Gastrocnemius medialis (tissue), 4 donors: ENCODE measurements around the gene CA12. TPM values are rescaled to one million over a fixed set of nuclear protein-coding genes. Genes with fewer than 3 reads are reported as not detected.

Experiments used
- ATAC-seq, 2 donors: fragments of 150-250 bp; one replicate each; pipeline ENCODE4 v1.9.1; 2016
- DNase-seq, 2 donors: peaks; one replicate each; pipeline ENCODE4 v3.0.0-alpha.2; 2019
- H3K27ac ChIP-seq, 4 donors: fragments of 200-600 bp; sonication (generic); 1 replicate in 1 of 4; 2 replicates in 3 of 4; pipeline ENCODE4 v1.5.1; 2016 to 2018; ENCODE audit warnings: mild to moderate bottlenecking in 2 of 4, moderate library complexity in 1 of 4
- H3K27me3 ChIP-seq, 3 donors: fragments of 200-600 bp; sonication (generic) in 2 of 3; 1 replicate in 1 of 3; 2 replicates in 2 of 3; pipeline versions ENCODE4 v1.5.1 to v1.6.0; 2016 to 2019; ENCODE audit warnings: mild to moderate bottlenecking in 1 of 3, moderate library complexity in 1 of 3
- H3K36me3 ChIP-seq, 2 donors: fragments of 200-600 bp; sonication (generic) in 1 of 2; one replicate each; pipeline ENCODE4 v1.5.1; 2017 to 2018
- H3K4me1 ChIP-seq, 2 donors: fragments of 200-600 bp; sonication (generic) in 1 of 2; one replicate each; pipeline ENCODE4 v1.5.1; 2016 to 2017; ENCODE audit warnings: mild to moderate bottlenecking in 2 of 2
- H3K4me3 ChIP-seq, 4 donors: fragments of 200-600 bp; sonication (generic) in 3 of 4; 1 replicate in 1 of 4; 2 replicates in 3 of 4; pipeline ENCODE4 v1.5.1; 2016 to 2019; ENCODE audit warnings: mild to moderate bottlenecking in 2 of 4
- H3K9me3 ChIP-seq, 3 donors: fragments of 200-600 bp; sonication (generic) in 2 of 3; 1 replicate in 1 of 3; 2 replicates in 2 of 3; pipeline ENCODE4 v1.5.1; 2016 to 2019
- POLR2A ChIP-seq, 2 donors: fragments of 450-650 bp; IDR thresholded peaks; one replicate each; pipeline ENCODE4 v1.6.1; 2017; ENCODE audit warnings: antibody characterized with exemption in 2 of 2, mild to moderate bottlenecking in 2 of 2, moderate library complexity in 2 of 2
- in situ Hi-C, 4 donors: fragments of 200-750 bp; cut with MboI; loops; one replicate each; pipeline versions ENCODE4 v1.15.0 to v1.8.0; 2017; ENCODE audit warnings: low sequenced_read_pairs in 4 of 4
- intact Hi-C: fragments of 100-400 bp; cut with DNase I; formaldehyde crosslinking; loops from one replicate; pipeline ENCODE4 v1.15.1; 2023; ENCODE audit warnings: low total_unique reads
- total RNA-seq, 4 donors: library from RNA; depleted of rRNA; stranded (reverse); fragments of >200 nt; gene quantifications; one replicate each; pipeline versions ENCODE4 v1.1.0 to v1.2.3, GENCODE V29; 2016
- TF ChIP-seq, protein P1 (sequence below), 5 experiments: fragments of 450-650 bp in 3 of 5; fragments of 200-600 bp in 2 of 5; sonication (generic) in 2 of 5; IDR thresholded peaks in 4 of 5; conservative IDR thresholded peaks in 1 of 5; 1 replicate in 4 of 5; 2 replicates in 1 of 5; pipeline ENCODE4 v1.5.1; 2016 to 2019; ENCODE audit warnings: antibody characterized with exemption in 5 of 5, mild to moderate bottlenecking in 3 of 5, moderate library complexity in 3 of 5

The CA12 gene
- total RNA-seq, 4 donors from 2014 or later: 0.10 to 1.7 TPM; not detected in 2

DNA sequence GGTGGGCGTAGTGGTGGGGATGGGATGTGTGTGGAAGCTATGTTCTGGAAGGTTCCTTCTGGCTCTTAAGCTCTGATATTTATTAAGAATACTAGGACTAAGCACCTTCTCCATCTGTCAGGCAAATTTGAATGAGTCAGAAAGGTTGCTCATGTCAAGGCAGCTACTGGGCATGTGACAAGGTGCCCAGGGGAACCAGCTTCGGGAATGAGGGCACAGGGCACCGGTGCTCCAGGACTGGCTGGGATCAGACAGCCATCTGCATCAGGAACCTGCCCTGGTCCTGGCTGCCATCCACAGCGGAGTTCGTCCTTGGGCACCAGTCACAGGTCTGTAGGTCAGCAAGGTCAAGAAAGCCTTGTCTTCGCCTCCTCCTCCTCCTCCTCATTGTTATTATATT is 32.5 kb downstream of the CA12 start:
- intact Hi-C loops (no loop called here), in situ Hi-C loops (no loop called here)
- DNase-seq (no peak), ATAC-seq (no peak)
- Histone ChIP-seq H3K4me3 (no peak overlapping the region), H3K36me3 (no peaks in the 10 kb centered on the region), H3K9me3 (no peaks in the 10 kb centered on the region), H3K4me1 (peaks cover 18 to 25% of the 10 kb centered on the region in 2 donors), H3K27ac (no peak overlapping the region), H3K27me3 (no peaks in the 10 kb centered on the region)
- TF ChIP-seq, protein P1, sequence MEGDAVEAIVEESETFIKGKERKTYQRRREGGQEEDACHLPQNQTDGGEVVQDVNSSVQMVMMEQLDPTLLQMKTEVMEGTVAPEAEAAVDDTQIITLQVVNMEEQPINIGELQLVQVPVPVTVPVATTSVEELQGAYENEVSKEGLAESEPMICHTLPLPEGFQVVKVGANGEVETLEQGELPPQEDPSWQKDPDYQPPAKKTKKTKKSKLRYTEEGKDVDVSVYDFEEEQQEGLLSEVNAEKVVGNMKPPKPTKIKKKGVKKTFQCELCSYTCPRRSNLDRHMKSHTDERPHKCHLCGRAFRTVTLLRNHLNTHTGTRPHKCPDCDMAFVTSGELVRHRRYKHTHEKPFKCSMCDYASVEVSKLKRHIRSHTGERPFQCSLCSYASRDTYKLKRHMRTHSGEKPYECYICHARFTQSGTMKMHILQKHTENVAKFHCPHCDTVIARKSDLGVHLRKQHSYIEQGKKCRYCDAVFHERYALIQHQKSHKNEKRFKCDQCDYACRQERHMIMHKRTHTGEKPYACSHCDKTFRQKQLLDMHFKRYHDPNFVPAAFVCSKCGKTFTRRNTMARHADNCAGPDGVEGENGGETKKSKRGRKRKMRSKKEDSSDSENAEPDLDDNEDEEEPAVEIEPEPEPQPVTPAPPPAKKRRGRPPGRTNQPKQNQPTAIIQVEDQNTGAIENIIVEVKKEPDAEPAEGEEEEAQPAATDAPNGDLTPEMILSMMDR (IDR thresholded peaks at IDR 0.05 in 4 of 5, conservative IDR thresholded peaks at IDR 0.05 in 1 of 5): no peak

GRCh38 chr15:63348392-63348791 is 33.3 kb downstream of the CA12 start:
- no peak for DNase-seq
- Histone ChIP-seq H3K9me3 (no peaks in the 10 kb centered on the region), H3K4me1 (peaks cover 18 to 25% of the 10 kb centered on the region in 2 donors), H3K4me3 (no peak overlapping the region), H3K27ac (no peak overlapping the region), H3K36me3 (no peaks in the 10 kb centered on the region), H3K27me3 (no peaks in the 10 kb centered on the region)
- intact Hi-C loops: no loop called here
- TF ChIP-seq, protein P1 (IDR thresholded peaks at IDR 0.05 in 4 of 5, conservative IDR thresholded peaks at IDR 0.05 in 1 of 5): no peak
- TF ChIP-seq POLR2A (IDR thresholded peaks at IDR 0.05): no peak
- in situ Hi-C loops: no loop called here
- peak in 1 of 2 donors; percentile 3 for ATAC-seq

- Histone ChIP-seq H3K27me3 (no peaks in the 10 kb centered on the region), H3K27ac (no peak overlapping the region), H3K4me3 (no peak overlapping the region), H3K9me3 (no peaks in the 10 kb centered on the region), H3K36me3 (no peaks in the 10 kb centered on the region), H3K4me1 (peaks cover 18 to 25% of the 10 kb centered on the region in 2 donors)
- intact Hi-C loops: no loop called here
- in situ Hi-C loops: no loop called here
- TF ChIP-seq POLR2A (IDR thresholded peaks at IDR 0.05): no peak
- TF ChIP-seq, protein P1 (IDR thresholded peaks at IDR 0.05 in 4 of 5, conservative IDR thresholded peaks at IDR 0.05 in 1 of 5): no peak
- ATAC-seq (no peak), DNase-seq (no peak)
Measured at GRCh38 chr15:63347074-63347857, 34.4 kb downstream of the CA12 start.

- H3K4me3 ChIP-seq: no peak overlapping the region
- intact Hi-C loops: no loop called here
- DNase-seq (no peak), ATAC-seq (no peak)
- TF ChIP-seq, protein P1 (IDR thresholded peaks at IDR 0.05 in 4 of 5, conservative IDR thresholded peaks at IDR 0.05 in 1 of 5): no peak
- TF ChIP-seq POLR2A (IDR thresholded peaks at IDR 0.05): no peak
- H3K4me1 ChIP-seq: peaks cover 16 to 21% of the 10 kb centered on the region in 2 donors
- in situ Hi-C loops: no loop called here
- H3K36me3 ChIP-seq: no peaks in the 10 kb centered on the region
- peaks cover 0 to 2% (median 0%) of the 10 kb centered on the region in 3 donors for H3K27me3 ChIP-seq
- no peaks in the 10 kb centered on the region for H3K9me3 ChIP-seq
- H3K27ac ChIP-seq: no peak overlapping the region
Measured at GRCh38 chr15:63345391-63345752, 36.3 kb downstream of the CA12 start.
